Measurements from ENCODE around the gene LKAAEAR1.

Gene LKAAEAR1

GRCh38 chr20:64115171-64115911, 31.1 kb upstream of the LKAAEAR1 start:
- TF ChIP-seq SNAI2 (CRISPR knock-in tag; IDR thresholded peaks at IDR 0.05) (no peak), PPARA (CRISPR knock-in tag; IDR thresholded peaks at IDR 0.05; ENCODE audit: borderline replicate concordance) (no peak), ISL1 (CRISPR knock-in tag; IDR thresholded peaks at IDR 0.05) (no peak), TCF4 (CRISPR knock-in tag; IDR thresholded peaks at IDR 0.05; ENCODE audit: borderline replicate concordance) (no peak), ESRRG (CRISPR knock-in tag; IDR thresholded peaks at IDR 0.05) (no peak), ZFP3 (CRISPR knock-in tag; IDR thresholded peaks at IDR 0.05) (no peak), ARNTL (CRISPR knock-in tag; IDR thresholded peaks at IDR 0.05; ENCODE audit: borderline replicate concordance, low read depth) (no peak), PATZ1 (CRISPR knock-in tag; IDR thresholded peaks at IDR 0.05; ENCODE audit: borderline replicate concordance) (no peak), POU6F1 (CRISPR knock-in tag; IDR thresholded peaks at IDR 0.05; ENCODE audit: borderline replicate concordance, low read depth) (no peak), CREB5 (CRISPR knock-in tag; IDR thresholded peaks at IDR 0.05; ENCODE audit: low read depth) (no peak)

GRCh38 chr20:64114356-64114971, 30.3 kb upstream of the LKAAEAR1 start:
- ATAC-seq: no peak
- TF ChIP-seq ZC3H10 (CRISPR knock-in tag; IDR thresholded peaks at IDR 0.05): no peak
- TF ChIP-seq ARNTL (CRISPR knock-in tag; IDR thresholded peaks at IDR 0.05; ENCODE audit: borderline replicate concordance, low read depth): no peak
- TF ChIP-seq GLIS3 (CRISPR knock-in tag; IDR thresholded peaks at IDR 0.05): no peak
- TF ChIP-seq PPARA (CRISPR knock-in tag; IDR thresholded peaks at IDR 0.05; ENCODE audit: borderline replicate concordance): no peak
- TF ChIP-seq CREB5 (CRISPR knock-in tag; IDR thresholded peaks at IDR 0.05; ENCODE audit: low read depth): no peak
- TF ChIP-seq ZNF70 (CRISPR knock-in tag; IDR thresholded peaks at IDR 0.05): no peak
- TF ChIP-seq CSRNP3 (CRISPR knock-in tag; IDR thresholded peaks at IDR 0.05): no peak
- no peak for TF ChIP-seq POU6F1 (CRISPR knock-in tag; IDR thresholded peaks at IDR 0.05; ENCODE audit: borderline replicate concordance, low read depth)
- no peak for TF ChIP-seq OSR1 (CRISPR knock-in tag; IDR thresholded peaks at IDR 0.05)
- TF ChIP-seq TOX (CRISPR knock-in tag; IDR thresholded peaks at IDR 0.05; ENCODE audit: borderline replicate concordance): no peak
- no peak for TF ChIP-seq ZNF565 (CRISPR knock-in tag; conservative IDR thresholded peaks at IDR 0.05; ENCODE audit: low read depth)
- TF ChIP-seq TSHZ2 (CRISPR knock-in tag; IDR thresholded peaks at IDR 0.05): no peak
- TF ChIP-seq ZFP3 (CRISPR knock-in tag; IDR thresholded peaks at IDR 0.05): no peak
- TF ChIP-seq ESRRG (CRISPR knock-in tag; IDR thresholded peaks at IDR 0.05): no peak
- TF ChIP-seq ZFP30 (CRISPR knock-in tag; IDR thresholded peaks at IDR 0.05): no peak
- TF ChIP-seq CSDC2 (CRISPR knock-in tag; IDR thresholded peaks at IDR 0.05): no peak
- no peak for TF ChIP-seq SNAI2 (CRISPR knock-in tag; IDR thresholded peaks at IDR 0.05)
- TF ChIP-seq ISL1 (CRISPR knock-in tag; IDR thresholded peaks at IDR 0.05): no peak
- no peak for TF ChIP-seq TCF4 (CRISPR knock-in tag; IDR thresholded peaks at IDR 0.05; ENCODE audit: borderline replicate concordance)

More at GRCh38 chr20:64115171-64115911, 31.1 kb upstream of the LKAAEAR1 start:
- no peak for ATAC-seq

All from SK-N-SH treated with all-trans-retinoic acid at 6 μM for 48 hours (cell line).